Measurements from ENCODE around the gene DENND11. TPM values are rescaled to one million over a fixed set of nuclear protein-coding genes. Genes with fewer than 3 reads are reported as not detected.

Gene DENND11
- total RNA-seq, 2 experiments from 2014 or later, result 3.8 to 9.7 TPM

DNA sequence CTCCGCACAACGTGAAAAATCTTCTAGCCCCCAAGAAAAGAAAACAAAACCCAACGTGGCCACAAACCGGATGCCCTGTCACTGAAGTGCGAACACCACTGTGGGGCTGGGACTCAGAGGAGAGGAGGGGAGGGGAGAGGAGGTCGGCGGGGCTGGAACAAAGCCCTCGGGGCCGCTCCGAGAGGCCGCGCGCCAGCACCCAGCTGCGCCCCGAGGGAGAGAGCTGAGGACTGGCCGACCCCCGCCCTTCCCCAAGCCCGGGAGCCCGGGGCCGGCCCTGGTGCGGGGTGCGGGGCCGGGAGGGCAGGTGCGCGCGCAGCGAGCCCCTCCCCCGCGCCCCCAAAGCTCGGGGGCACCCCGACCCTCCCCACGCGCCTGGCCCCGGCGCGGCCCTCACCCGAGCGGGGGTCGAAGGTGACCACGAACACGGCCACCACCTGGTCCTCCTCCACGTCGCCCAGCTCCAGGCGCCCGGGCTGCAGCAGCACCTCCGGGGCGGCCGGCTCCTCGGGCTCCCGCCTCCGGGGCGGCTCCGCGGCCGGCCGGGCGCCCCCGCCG is 398 bp downstream of the DENND11 start:
- no peaks in the 10 kb centered on the region for H3K79me2 ChIP-seq (ENCODE audit: insufficient read depth, low read depth, low read length)
- peak overlapping the region; percentile 75 for H2AFZ ChIP-seq (ENCODE audit: low read length)
- POLR2A ChIA-PET, result interaction anchor here (1.3 to 1.7 kb wide), 2 partner anchors 35 to 36 kb away, joined by 4 to 7 read pairs; partner anchors contain the start of gene SSBP1
- BruUV-seq (replicated peaks), result no TSS peak
- H4K20me1 ChIP-seq (ENCODE audit: insufficient read depth, low read length), result no peaks in the 10 kb centered on the region; the same call in 1 of the 2 replicates
- H3K27ac ChIP-seq (ENCODE audit: low read depth, low read length, poor library complexity, severe bottlenecking), result no peak overlapping the region
- H3K36me3 ChIP-seq (ENCODE audit: insufficient read depth, low read length), result no peaks in the 10 kb centered on the region
- intact Hi-C loops (cut with micrococcal nuclease; ENCODE audit: unreplicated experiment), result loop anchor here (1.0 kb wide), 1 partner anchor 37 kb away; the partner anchor contains the start of gene SSBP1
- no peaks in the 10 kb centered on the region for H3K9me2 ChIP-seq (ENCODE audit: insufficient read depth, low read length)
- peak overlapping the region; percentile 76 for H3K4me3 ChIP-seq (ENCODE audit: low read depth, low read length, poor library complexity, severe bottlenecking)
- H3K4me2 ChIP-seq (ENCODE audit: low read length), result peak overlapping the region; percentile 82
- H3K9me3 ChIP-seq (ENCODE audit: low read length), result no peaks in the 10 kb centered on the region
- TF ChIP-seq EZH2phosphoT487 (IDR thresholded peaks at IDR 0.05; ENCODE audit: borderline replicate concordance, low read depth, low read length) (no peak), CTCF (conservative IDR thresholded peaks at IDR 0.05; ENCODE audit: low read length) (no peak)
- DNase-seq (ENCODE audit: low spot score), result peak; percentile 67
- peaks cover 9% of the 10 kb centered on the region for H3K4me1 ChIP-seq (ENCODE audit: insufficient read depth, low read length, poor library complexity, severe bottlenecking)
- CTCF ChIA-PET (ENCODE audit: unreplicated experiment), result no interaction called here

DNA sequence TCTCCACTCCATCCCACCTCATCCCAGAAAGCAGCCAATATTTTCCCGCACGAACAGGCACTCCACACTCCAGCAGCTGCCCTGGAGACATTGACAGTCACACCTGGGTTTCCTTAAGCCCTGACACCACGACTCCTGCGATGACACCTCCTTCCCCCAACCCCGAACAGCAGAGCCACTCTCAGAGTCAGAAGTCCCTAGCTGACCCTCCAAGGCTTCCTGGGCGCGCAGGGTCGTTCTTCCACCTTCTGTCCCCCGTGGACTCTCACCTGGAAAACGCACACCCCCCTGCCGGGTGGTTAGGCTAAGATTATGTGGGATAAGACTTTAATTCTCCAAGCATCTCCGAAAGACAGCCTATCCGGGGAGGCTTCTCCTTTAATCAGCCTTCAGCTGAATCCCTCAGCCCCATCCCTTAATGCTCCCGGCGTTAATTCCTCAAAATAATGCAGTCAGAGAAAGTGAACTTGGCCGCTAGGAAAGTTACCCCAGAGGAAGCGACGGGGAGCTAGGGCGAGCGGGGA is 1.1 kb downstream of the DENND11 start:
- POLR2A ChIA-PET, result interaction anchor here (1.3 kb wide), 1 partner anchor 36 kb away, joined by 7 read pairs; the partner anchor contains the start of gene SSBP1
- H2AFZ ChIP-seq (ENCODE audit: low read length), result no peak overlapping the region
- BruUV-seq (replicated peaks), result no TSS peak

More for the DNA sequence above, 1.1 kb downstream of the DENND11 start:
- peak overlapping the region; percentile 82 for H3K4me2 ChIP-seq (ENCODE audit: low read length)
- TF ChIP-seq CTCF (conservative IDR thresholded peaks at IDR 0.05; ENCODE audit: low read length), result no peak
- no peak for TF ChIP-seq EZH2phosphoT487 (IDR thresholded peaks at IDR 0.05; ENCODE audit: borderline replicate concordance, low read depth, low read length)
- no peaks in the 10 kb centered on the region for H3K9me3 ChIP-seq (ENCODE audit: low read length)
- peak; percentile 3 for DNase-seq (ENCODE audit: low spot score)
- no peaks in the 10 kb centered on the region for H3K36me3 ChIP-seq (ENCODE audit: insufficient read depth, low read length)
- H3K9me2 ChIP-seq (ENCODE audit: insufficient read depth, low read length), result no peaks in the 10 kb centered on the region
- H4K20me1 ChIP-seq (ENCODE audit: insufficient read depth, low read length), result no peaks in the 10 kb centered on the region; the same call in 1 of the 2 replicates
- no peak overlapping the region for H3K27ac ChIP-seq (ENCODE audit: low read depth, low read length, poor library complexity, severe bottlenecking)
- peaks cover 9% of the 10 kb centered on the region for H3K4me1 ChIP-seq (ENCODE audit: insufficient read depth, low read length, poor library complexity, severe bottlenecking)
- no peaks in the 10 kb centered on the region for H3K79me2 ChIP-seq (ENCODE audit: insufficient read depth, low read depth, low read length)
- CTCF ChIA-PET (ENCODE audit: unreplicated experiment), result no interaction called here
- intact Hi-C loops (cut with micrococcal nuclease; ENCODE audit: unreplicated experiment), result no loop called here
- peak overlapping the region; percentile 76 for H3K4me3 ChIP-seq (ENCODE audit: low read depth, low read length, poor library complexity, severe bottlenecking)
